GM21367 (cell line): Measurements from ENCODE around the gene AGMO.

Experiments used
- ATAC-seq: cut with Tn5 transposase; IDR thresholded peaks from one replicate; pipeline ENCODE4 v1.9.1; 2021; ENCODE audit not compliant: unreplicated experiment

The AGMO gene

GRCh38 chr7:15561835-15562234 is at the start of gene AGMO:
TSS of gene AGMO (minus strand) at chr7:15562015.
- no peak for ATAC-seq

DNA sequence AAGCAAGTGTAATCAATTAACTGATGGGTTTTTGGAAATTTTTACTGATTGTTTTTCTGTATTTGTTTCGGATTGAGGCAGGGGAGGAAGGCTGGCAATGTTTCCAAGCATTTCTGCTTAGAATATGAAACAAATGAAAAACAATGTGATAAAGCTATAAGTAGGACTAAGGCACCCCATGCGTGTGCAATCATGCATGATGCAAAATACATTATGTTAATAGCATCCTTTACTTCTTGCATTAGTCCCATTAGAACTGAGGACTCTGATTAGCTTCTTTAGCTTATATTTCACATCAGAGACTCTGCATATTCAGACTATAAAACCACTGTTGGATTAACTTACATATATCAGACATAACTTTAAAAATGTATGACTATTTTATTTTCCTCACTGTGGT is 48.7 kb upstream of the AGMO start:
- no peak for ATAC-seq

- ATAC-seq, result no peak
These were observed 47.5 kb upstream of the AGMO start for GRCh38 chr7:15609287-15609686.

DNA sequence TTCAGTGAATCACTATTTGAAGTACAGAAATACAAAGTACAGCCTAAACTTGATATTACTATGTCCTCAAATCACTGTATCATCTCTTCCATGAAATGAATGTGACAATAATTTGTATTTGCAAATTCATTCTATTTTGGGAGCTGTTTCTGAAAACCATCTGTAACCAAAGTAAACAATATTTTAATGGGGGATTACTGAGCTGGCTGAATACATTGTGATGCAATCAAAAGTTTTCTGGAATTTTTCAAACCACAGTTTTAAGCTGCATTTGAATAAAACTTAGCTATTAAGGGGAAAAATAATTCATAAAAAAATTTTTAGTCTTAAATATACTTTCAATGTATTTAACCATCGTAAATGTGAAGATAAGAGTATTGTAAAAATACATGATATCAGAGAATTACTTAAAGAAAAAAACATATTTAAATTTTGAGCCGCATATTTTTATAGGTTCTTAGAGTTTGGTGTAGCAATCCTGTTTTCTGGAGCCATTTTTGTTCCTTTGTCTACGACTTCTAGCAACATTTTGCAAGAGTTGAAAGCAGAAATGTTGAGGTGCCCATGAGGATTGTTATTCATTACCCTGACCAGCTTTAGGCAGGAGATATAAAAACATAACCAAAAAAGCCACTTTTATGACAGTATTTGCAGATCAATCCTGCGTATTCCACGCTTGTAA is 45.9 kb upstream of the AGMO start:
- no peak for ATAC-seq

DNA sequence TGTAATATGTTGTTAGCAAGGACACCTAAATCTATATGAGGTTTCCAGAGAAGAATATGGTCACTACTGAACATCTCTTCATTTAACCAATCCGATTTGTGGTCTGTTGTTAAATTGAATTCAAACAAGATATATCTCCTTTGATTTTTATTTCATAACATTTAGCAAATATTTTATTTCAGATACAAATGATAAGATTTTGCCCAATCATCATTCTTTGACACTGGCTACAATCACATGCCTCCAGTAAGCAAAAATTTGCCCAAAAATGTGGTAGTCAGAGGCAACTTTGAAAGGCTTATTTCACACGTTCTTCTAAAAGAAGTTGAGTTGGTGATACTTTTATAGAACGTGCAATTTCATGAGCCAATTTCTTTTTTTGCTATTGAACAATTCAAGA is 44.7 kb upstream of the AGMO start:
- ATAC-seq, result no peak

DNA sequence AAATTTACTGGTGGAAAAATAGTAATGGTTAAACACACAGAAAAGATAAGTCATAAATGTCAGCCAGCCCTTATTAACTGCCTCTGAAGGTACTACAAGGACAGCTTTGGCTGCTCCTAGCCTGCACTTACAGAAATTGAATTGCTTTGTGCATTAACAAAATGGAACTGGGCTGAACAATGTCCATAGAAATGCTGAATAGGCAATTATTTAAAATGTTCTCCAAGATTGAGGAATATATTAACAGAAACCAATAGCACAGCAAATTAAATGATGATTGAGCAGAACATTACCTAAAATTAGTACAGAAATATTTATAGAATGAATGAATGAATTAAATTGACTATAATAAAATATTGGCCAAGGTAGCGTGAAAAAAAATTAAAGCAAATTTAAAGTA is 42.4 kb upstream of the AGMO start:
- no peak for ATAC-seq

DNA sequence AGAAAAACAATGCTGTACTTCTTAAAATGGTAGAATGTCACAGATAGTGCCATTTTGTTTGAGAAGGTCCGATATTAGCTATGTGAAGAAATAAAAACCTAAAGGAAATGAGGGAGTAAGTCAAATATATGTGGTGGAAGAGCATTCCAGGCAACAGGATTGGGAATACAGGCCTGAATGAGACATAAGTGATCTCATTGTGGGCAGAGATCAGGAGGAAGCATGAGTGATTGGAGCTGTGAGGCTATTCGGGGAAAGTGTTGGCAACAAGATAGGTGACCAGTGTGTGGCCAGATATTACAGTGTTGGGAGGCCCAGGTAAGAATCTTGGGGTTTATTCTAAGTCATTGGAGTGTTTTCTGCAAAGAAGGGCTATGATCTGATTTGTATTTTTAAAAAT is 41.3 kb upstream of the AGMO start:
- no peak for ATAC-seq

DNA sequence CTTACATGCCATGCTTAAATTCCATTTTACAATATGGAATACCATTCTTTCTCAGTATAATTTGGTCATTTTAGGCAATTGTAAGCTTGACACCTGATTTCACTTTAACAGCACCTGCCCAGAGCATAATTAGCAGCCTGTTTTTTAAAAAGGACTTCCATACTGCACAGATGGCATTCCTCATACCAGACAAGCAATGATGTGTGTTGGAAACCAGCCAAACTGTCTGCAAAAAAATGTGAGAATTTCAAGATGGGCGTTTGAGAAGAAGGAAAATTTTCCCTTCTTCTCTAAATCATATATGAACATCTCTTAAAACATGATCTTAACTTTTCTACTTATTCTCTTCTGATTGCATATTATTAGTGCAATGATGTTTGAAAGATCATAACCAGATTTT is 40.4 kb upstream of the AGMO start:
- no peak for ATAC-seq

- ATAC-seq, result no peak
These were observed 39.4 kb upstream of the AGMO start for GRCh38 chr7:15601175-15601574.

DNA sequence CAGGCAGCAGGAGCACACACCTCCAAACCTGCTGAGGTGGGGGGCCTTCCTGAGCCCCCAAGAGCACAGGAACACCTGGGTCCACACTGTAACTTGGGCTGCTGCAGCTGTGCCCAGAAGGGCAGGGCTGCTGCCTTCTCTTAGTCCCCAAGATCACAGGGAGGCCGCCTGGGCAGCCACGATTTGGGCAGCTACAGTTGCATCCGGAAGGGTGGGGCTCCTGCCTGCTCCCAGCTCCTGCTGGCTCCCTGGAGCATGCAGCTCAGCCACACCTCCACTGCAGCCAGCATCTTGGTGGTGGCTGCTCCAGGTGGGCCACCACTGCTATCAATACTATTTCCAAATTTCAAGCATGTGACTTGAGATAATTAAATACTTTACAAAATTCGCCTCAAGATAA is 38.5 kb upstream of the AGMO start:
- no peak for ATAC-seq

- no peak for ATAC-seq
These were observed 32.6 kb upstream of the AGMO start for GRCh38 chr7:15594461-15594860.

DNA sequence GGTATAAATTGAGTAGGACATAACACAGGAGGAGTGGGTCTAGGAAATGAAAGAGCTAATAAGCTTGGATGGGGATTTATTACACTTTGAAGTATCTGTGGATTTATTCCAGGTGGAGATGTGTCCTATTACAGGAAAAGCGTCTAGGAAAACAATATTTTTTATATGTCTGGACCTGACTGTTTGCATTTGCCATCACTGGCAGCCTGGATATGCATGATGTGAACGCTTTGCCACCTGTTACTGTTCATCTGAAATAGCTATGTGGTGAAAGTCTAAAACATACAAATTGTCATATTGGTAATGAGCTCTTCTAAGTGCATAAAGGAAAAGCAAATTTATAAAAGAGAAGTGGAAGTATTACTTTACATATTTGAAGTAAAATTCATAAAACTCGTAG is 31.6 kb upstream of the AGMO start:
- ATAC-seq, result no peak

GRCh38 chr7:15586266-15586665 is 24.5 kb upstream of the AGMO start:
- no peak for ATAC-seq

GRCh38 chr7:15584575-15584974 is 22.8 kb upstream of the AGMO start:
- no peak for ATAC-seq

DNA sequence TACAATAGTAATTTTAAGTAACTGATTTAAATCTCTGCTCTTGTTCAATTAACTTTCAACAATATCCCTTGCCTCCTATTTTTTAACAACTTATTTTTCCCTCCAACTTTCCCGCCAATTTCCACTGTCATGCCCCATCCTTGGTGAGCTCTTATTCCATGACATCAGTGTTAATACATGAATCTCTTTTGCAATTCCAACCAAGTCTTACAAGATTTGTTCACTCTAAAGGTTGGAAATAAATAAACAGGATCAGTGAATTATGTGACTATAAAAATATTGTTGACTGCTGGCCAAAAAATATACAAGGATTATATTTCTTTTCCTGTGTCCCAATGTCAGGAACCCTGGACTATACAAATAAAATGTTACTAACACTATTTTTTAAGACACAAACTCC is 21.0 kb upstream of the AGMO start:
- ATAC-seq, result no peak

- no peak for ATAC-seq
These were observed 19.6 kb upstream of the AGMO start for GRCh38 chr7:15581352-15581951.

GRCh38 chr7:15580604-15581351 is 19.0 kb upstream of the AGMO start:
- ATAC-seq, result no peak

- ATAC-seq, result no peak
These were observed 15.8 kb upstream of the AGMO start for GRCh38 chr7:15577600-15577999.

DNA sequence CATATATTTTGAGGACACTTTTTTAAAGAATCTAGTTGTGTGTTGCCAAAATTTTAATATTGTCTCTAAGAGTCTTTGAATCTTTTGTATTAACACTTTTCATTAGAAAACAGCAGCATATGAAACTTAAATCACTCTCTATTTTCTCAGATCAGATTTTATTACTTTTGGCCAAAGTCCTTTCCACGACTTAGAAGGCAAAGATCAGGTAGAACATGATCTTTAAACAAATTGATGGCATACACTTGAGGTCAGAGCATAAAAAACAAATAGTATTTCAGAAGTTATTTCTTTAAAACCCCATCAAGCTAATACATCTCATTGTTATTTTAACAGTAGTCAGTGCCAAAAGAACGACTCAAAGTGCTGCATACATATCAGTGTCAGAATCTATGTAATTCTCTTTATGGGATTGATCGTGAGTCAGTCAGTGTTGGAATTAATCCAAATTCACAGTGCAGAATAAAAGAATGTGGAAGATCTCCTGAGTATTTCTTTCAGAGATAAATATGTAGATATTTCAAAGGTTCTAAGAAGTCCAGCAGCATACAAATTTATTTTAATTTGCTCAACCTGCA is 9.6 kb upstream of the AGMO start:
- no peak for ATAC-seq

DNA sequence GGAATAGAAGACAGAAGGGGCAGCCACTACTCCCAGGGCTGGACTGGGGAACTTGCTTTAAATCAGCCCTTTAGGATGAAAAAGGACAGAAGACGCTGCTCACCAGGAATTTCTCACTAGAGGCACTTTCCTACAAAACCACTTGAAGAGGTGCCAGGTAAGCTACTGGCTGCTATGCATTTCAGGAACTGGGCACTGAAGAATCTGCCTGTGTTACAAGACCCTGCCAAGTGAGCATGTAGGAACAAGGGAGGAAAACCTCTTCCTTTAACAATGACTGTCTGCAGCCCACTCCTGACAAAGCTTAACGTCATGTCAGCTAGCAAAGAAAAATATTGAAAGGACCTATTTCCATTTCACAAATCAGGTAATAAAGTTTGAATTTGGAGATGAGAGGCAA is 5.8 kb upstream of the AGMO start:
- no peak for ATAC-seq

DNA sequence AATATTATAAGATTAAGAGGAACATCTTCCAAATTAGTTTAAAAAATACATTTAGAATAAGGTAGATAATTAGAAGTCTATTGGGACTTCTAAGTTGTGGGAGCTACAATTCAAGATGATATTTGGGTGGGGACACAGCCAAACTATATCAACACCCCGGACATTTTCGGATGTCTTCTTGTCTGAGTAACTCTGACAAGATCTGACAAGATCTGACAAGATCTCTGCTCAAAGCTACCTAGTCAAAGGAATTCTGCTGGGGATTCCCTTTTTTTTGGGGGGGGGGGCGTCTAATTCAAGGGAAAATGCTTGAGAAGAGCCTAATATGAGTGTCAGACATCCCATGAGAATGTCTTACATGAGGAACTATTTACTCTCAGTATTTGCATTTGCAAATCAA is 5.2 kb upstream of the AGMO start:
- ATAC-seq, result no peak

GRCh38 chr7:15566476-15566875 is 4.7 kb upstream of the AGMO start:
- ATAC-seq, result no peak
